Measurements from ENCODE around the gene SPRN. TPM values are rescaled to one million over a fixed set of nuclear protein-coding genes. Genes with fewer than 3 reads are reported as not detected.

Gene SPRN
- total RNA-seq, 1 experiment from 2014 or later: 0.59 TPM

GRCh38 chr10:133422223-133422806, 2.1 kb downstream of the SPRN start (continued):
- no peak for TF ChIP-seq NR3C1 (CRISPR knock-in tag; conservative IDR thresholded peaks at IDR 0.05; ENCODE audit: low read depth)
- no peak for TF ChIP-seq E2F4 (CRISPR knock-in tag; IDR thresholded peaks at IDR 0.05; ENCODE audit: borderline replicate concordance, low read depth)
- TF ChIP-seq ZNF138 (CRISPR knock-in tag; conservative IDR thresholded peaks at IDR 0.05): no peak
- TF ChIP-seq PRDM15 (CRISPR knock-in tag; IDR thresholded peaks at IDR 0.05): no peak
- TF ChIP-seq E2F5 (CRISPR knock-in tag; IDR thresholded peaks at IDR 0.05): no peak

GRCh38 chr10:133421336-133422222, 2.8 kb downstream of the SPRN start:
- Mint-ChIP-seq H3K36me3 (peaks cover 3% of the 10 kb centered on the region), H3K27ac (no peak overlapping the region), H3K9me3 (no peaks in the 10 kb centered on the region), H3K4me1 (no peaks in the 10 kb centered on the region), H3K4me3 (no peak overlapping the region), H3K27me3 (ENCODE audit: low read depth) (peaks cover 14% of the 10 kb centered on the region)
- ChIA-PET POLR2A (no interaction called here), CTCF (interaction anchor here (0.9 to 1.2 kb wide), 2 partner anchors 92 kb away, joined by 3 to 4 read pairs; no protein-coding TSS in a partner anchor)
- no peak for TF ChIP-seq KAT7 (CRISPR knock-in tag; IDR thresholded peaks at IDR 0.05; ENCODE audit: borderline replicate concordance)
- no peak for DNase-seq (ENCODE audit: low spot score)
- ATAC-seq: no peak

- Mint-ChIP-seq H3K9me3 (peaks cover 5% of the 10 kb centered on the region), H3K4me3 (no peak overlapping the region), H3K4me1 (no peaks in the 10 kb centered on the region), H3K27ac (no peak overlapping the region), H3K36me3 (peaks cover 8% of the 10 kb centered on the region), H3K27me3 (ENCODE audit: low read depth) (peaks cover 14% of the 10 kb centered on the region)
- ATAC-seq (no peak), DNase-seq (ENCODE audit: low spot score) (no peak)
- TF ChIP-seq TEAD4 (CRISPR knock-in tag; IDR thresholded peaks at IDR 0.05): no peak
- no peak for TF ChIP-seq ZBTB43 (CRISPR knock-in tag; IDR thresholded peaks at IDR 0.05)
- no peak for TF ChIP-seq PRDM15 (CRISPR knock-in tag; IDR thresholded peaks at IDR 0.05)
- ChIA-PET CTCF (interaction anchor here (0.9 to 1.2 kb wide), 2 partner anchors 69 to 91 kb away, joined by 3 read pairs; no protein-coding TSS in a partner anchor), POLR2A (no interaction called here)
Measured at GRCh38 chr10:133420579-133420978, 3.8 kb downstream of the SPRN start.

Data from WTC11 (cell line).